SIG-M5 treated with dmso at 0.1 percent for 504 hours (cell line): ENCODE measurements around the gene PLCH1.

Experiments
- DNase-seq: peaks from one replicate; lab custom pipeline; 2025; ENCODE audit not compliant: unreplicated experiment; lab: John Stamatoyannopoulos, UW

Gene PLCH1

GRCh38 chr3:155608228-155608920 is 136.5 kb downstream of the PLCH1 start:
- DNase-seq, result no peak

GRCh38 chr3:155607761-155608160 is 137.1 kb downstream of the PLCH1 start:
- DNase-seq, result no peak

- DNase-seq, result no peak
Measured at GRCh38 chr3:155605571-155605970, 139.3 kb downstream of the PLCH1 start.

- DNase-seq, result no peak
Measured at GRCh38 chr3:155604967-155605366, 139.9 kb downstream of the PLCH1 start.

- no peak for DNase-seq
Measured at GRCh38 chr3:155604126-155604525, 140.7 kb downstream of the PLCH1 start.

GRCh38 chr3:155603302-155603701 is 141.6 kb downstream of the PLCH1 start:
- DNase-seq, result no peak

- no peak for DNase-seq
Measured at GRCh38 chr3:155602307-155602706, 142.6 kb downstream of the PLCH1 start.

GRCh38 chr3:155598671-155599070 is 146.2 kb downstream of the PLCH1 start:
- DNase-seq, result no peak

GRCh38 chr3:155596615-155597014 is 148.3 kb downstream of the PLCH1 start:
- no peak for DNase-seq

- DNase-seq, result no peak
Measured at GRCh38 chr3:155595371-155595770, 149.5 kb downstream of the PLCH1 start.

GRCh38 chr3:155594526-155595187 is 150.2 kb downstream of the PLCH1 start:
- no peak for DNase-seq

GRCh38 chr3:155587581-155587980 is 157.3 kb downstream of the PLCH1 start:
- DNase-seq, result no peak

GRCh38 chr3:155585384-155585783 is 159.5 kb downstream of the PLCH1 start:
- no peak for DNase-seq

- DNase-seq, result peak; percentile 24
Measured at GRCh38 chr3:155581579-155581978, 163.3 kb downstream of the PLCH1 start.

GRCh38 chr3:155572085-155572484 is 172.8 kb downstream of the PLCH1 start:
- no peak for DNase-seq

GRCh38 chr3:155568295-155568694 is 176.6 kb downstream of the PLCH1 start:
- no peak for DNase-seq

GRCh38 chr3:155560594-155560993 is 184.3 kb downstream of the PLCH1 start:
- DNase-seq, result no peak

- DNase-seq, result no peak
Measured at GRCh38 chr3:155560135-155560534, 184.7 kb downstream of the PLCH1 start.

GRCh38 chr3:155556531-155556930 is 188.3 kb downstream of the PLCH1 start:
- DNase-seq, result no peak

GRCh38 chr3:155555479-155556060 is 189.3 kb downstream of the PLCH1 start:
- no peak for DNase-seq

GRCh38 chr3:155554777-155555451 is 190.0 kb downstream of the PLCH1 start:
- DNase-seq, result no peak

- no peak for DNase-seq
Measured at GRCh38 chr3:155553780-155554179, 191.1 kb downstream of the PLCH1 start.
